GM12873 (cell line): ENCODE results near the gene PTPRN2.

Experiments
- CTCF ChIP-seq: IDR thresholded peaks from 2 replicates; pipeline ENCODE4 v1.5.1; 2012; ENCODE audit warnings: low read depth, mild to moderate bottlenecking, moderate library complexity, low read length, control low read depth; ENCODE audit not compliant: insufficient read depth; ENCODE audit errors: missing control alignments

Gene PTPRN2

GRCh38 chr7:157544980-157545680, 1042.5 kb downstream of the PTPRN2 start:
- no peak for TF ChIP-seq CTCF

- TF ChIP-seq CTCF: no peak
These were observed 1043.4 kb downstream of the PTPRN2 start for GRCh38 chr7:157544226-157544625.

- no peak for TF ChIP-seq CTCF
These were observed 1043.8 kb downstream of the PTPRN2 start for GRCh38 chr7:157543791-157544190.

- no peak for TF ChIP-seq CTCF
These were observed 1044.3 kb downstream of the PTPRN2 start for GRCh38 chr7:157543276-157543675.

GRCh38 chr7:157542068-157543021, 1045.3 kb downstream of the PTPRN2 start:
- TF ChIP-seq CTCF: no peak

- TF ChIP-seq CTCF: no peak
These were observed 1046.1 kb downstream of the PTPRN2 start for GRCh38 chr7:157541295-157542067.

- no peak for TF ChIP-seq CTCF
These were observed 1046.9 kb downstream of the PTPRN2 start for GRCh38 chr7:157540606-157541294.
